HCT116 (cell line): ENCODE measurements around the gene BRWD1. TPM values are rescaled to one million over a fixed set of nuclear protein-coding genes. Genes with fewer than 3 reads are reported as not detected.

ENCODE experiments used
- ATAC-seq: fragments of 200-7000 bp; cut with Tn5 transposase; 2 replicates; pipeline ENCODE4 v1.9.1; 2020; ENCODE audit warnings: mild to moderate bottlenecking, moderate library complexity
- BruUV-seq: library from RNA; stranded (reverse); fragments of 400-500 nt; replicated peaks from 2 replicates; lab custom pipeline; 2021; lab: Mats Ljungman, UMichigan
- CTCF ChIA-PET: fragments of 300-600 bp; sonication (Branson Sonifier 250); formaldehyde crosslinking; loops from one replicate; lab custom pipeline; 2021; ENCODE audit warnings: antibody characterized with exemption; lab: Charles Lee
- POLR2A ChIA-PET: fragments of 300-600, 350-600 bp; sonication (Branson Sonifier 250); formaldehyde crosslinking; loops from one replicate; lab custom pipeline; 2021; ENCODE audit warnings: antibody characterized with exemption; lab: Charles Lee
- RAD21 ChIA-PET, 2 experiments: fragments of 300-600 bp; sonication (Branson Sonifier 250); formaldehyde crosslinking; loops; one replicate each; lab custom pipeline; 2023; ENCODE audit warnings: low total read pairs in 2 of 2; ENCODE audit not compliant: uncharacterized antibody in 2 of 2, unreplicated experiment in 2 of 2, low non-redundant PET in 1 of 2; lab: Charles Lee
- DNase-seq: peaks from one replicate; pipeline ENCODE4 v3.0.0-alpha.2; 2010; ENCODE audit warnings: low read depth, low spot score
- H2AFZ ChIP-seq: fragments of 200-600 bp; shearing (Covaris generic), sonication (generic); 2 replicates; pipeline ENCODE4 v1.6.1; 2017; ENCODE audit warnings: low read depth, mixed run types, mixed read lengths, antibody characterized with exemption, low read length; ENCODE audit not compliant: poor library complexity, severe bottlenecking
- H3K27ac ChIP-seq: 2 replicates; pipeline ENCODE4 v1.5.1; 2012; ENCODE audit warnings: low read depth, low read length
- H3K27me3 ChIP-seq: fragments of 200-600 bp; sonication (generic); 2 replicates; pipeline ENCODE4 v1.6.1; 2016; ENCODE audit warnings: mixed run types, low read length, mixed read lengths; ENCODE audit not compliant: insufficient read depth
- H3K36me3 ChIP-seq, 2 experiments: fragments of 200-500 bp in 1 of 2; fragments of 200-600 bp in 1 of 2; sonication (Bioruptor generic) in 1 of 2; sonication (generic) in 1 of 2; 2 replicates each; pipeline versions ENCODE4 v1.5.1 to v1.6.1; 2014 to 2016; ENCODE audit warnings: low read length in 2 of 2, inconsistent platforms in 1 of 2, mixed read lengths in 1 of 2, mixed run types in 1 of 2; ENCODE audit not compliant: insufficient read depth in 2 of 2, control insufficient read depth in 1 of 2
- H3K4me1 ChIP-seq, 2 experiments: fragments of 200-600 bp in 1 of 2; sonication (generic) in 1 of 2; 2 replicates each; pipeline versions ENCODE4 v1.5.1 to v1.6.1; 2012 to 2017; ENCODE audit warnings: low read length in 2 of 2, inconsistent platforms in 1 of 2, mild to moderate bottlenecking in 1 of 2, mixed read lengths in 1 of 2, mixed run types in 1 of 2, moderate library complexity in 1 of 2; ENCODE audit not compliant: insufficient read depth in 2 of 2, control insufficient read depth in 1 of 2
- H3K4me2 ChIP-seq: fragments of 200-600 bp; sonication (generic); 2 replicates; pipeline ENCODE4 v1.6.1; 2017; ENCODE audit warnings: mixed run types, low read length, mixed read lengths
- H3K4me3 ChIP-seq, 2 experiments: fragments of 200-600 bp in 1 of 2; sonication (generic) in 1 of 2; replicated peaks in 1 of 2; 2 replicates each; pipeline ENCODE4 v1.5.1; 2011 to 2016; ENCODE audit warnings: low read length in 2 of 2, control low read depth in 1 of 2, low read depth in 1 of 2, mild to moderate bottlenecking in 1 of 2, mixed read lengths in 1 of 2, mixed run types in 1 of 2
- H3K79me2 ChIP-seq: fragments of 200-600 bp; sonication (generic); 2 replicates; pipeline ENCODE4 v1.6.1; 2017; ENCODE audit warnings: mild to moderate bottlenecking, mixed run types, low read length, moderate library complexity, mixed read lengths; ENCODE audit not compliant: insufficient read depth
- H3K9ac ChIP-seq: fragments of 200-600 bp; sonication (generic); 2 replicates; pipeline ENCODE4 v1.6.1; 2016; ENCODE audit warnings: low read length, mixed read lengths
- H3K9me2 ChIP-seq: fragments of 200-600 bp; sonication (generic), shearing (Covaris generic); 2 replicates; pipeline ENCODE4 v1.6.1; 2017; ENCODE audit warnings: mixed run types, mild to moderate bottlenecking, moderate library complexity; ENCODE audit not compliant: insufficient read depth
- H3K9me3 ChIP-seq, 2 experiments: fragments of 200-500 bp in 1 of 2; fragments of 200-600 bp in 1 of 2; sonication (Bioruptor generic) in 1 of 2; sonication (generic) in 1 of 2; 2 replicates each; pipeline ENCODE4 v1.6.1; 2014 to 2017; ENCODE audit warnings: low read length in 2 of 2, mixed read lengths in 2 of 2, inconsistent platforms in 1 of 2, low read depth in 1 of 2, mild to moderate bottlenecking in 1 of 2, mixed run types in 1 of 2, moderate library complexity in 1 of 2; ENCODE audit not compliant: control insufficient read depth in 1 of 2, insufficient read depth in 1 of 2
- H4K20me1 ChIP-seq: fragments of 200-600 bp; sonication (generic), shearing (Covaris generic); 2 replicates; pipeline ENCODE4 v1.6.1; 2017; ENCODE audit warnings: mixed run types, mild to moderate bottlenecking, moderate library complexity; ENCODE audit not compliant: insufficient read depth
- CBX3 ChIP-seq: IDR thresholded peaks from 2 replicates; pipeline ENCODE4 v1.6.1; 2012; ENCODE audit warnings: low read depth
- CEBPB ChIP-seq: IDR thresholded peaks from 2 replicates; pipeline ENCODE4 v1.6.1; 2012; ENCODE audit warnings: low read depth
- CTCF ChIP-seq, 3 experiments: fragments of 200-600 bp in 1 of 3; sonication (generic) in 1 of 3; IDR thresholded peaks in 2 of 3; conservative IDR thresholded peaks in 1 of 3; 2 replicates each; pipeline ENCODE4 v1.5.1; 2012 to 2017; ENCODE audit warnings: low read depth in 2 of 3, low read length in 2 of 3, antibody characterized with exemption in 1 of 3, borderline replicate concordance in 1 of 3, control low read depth in 1 of 3, mild to moderate bottlenecking in 1 of 3, mixed read lengths in 1 of 3, mixed run types in 1 of 3, moderate library complexity in 1 of 3; ENCODE audit not compliant: insufficient read depth in 1 of 3
- EGR1 ChIP-seq: IDR thresholded peaks from 2 replicates; pipeline ENCODE4 v1.6.1; 2012; ENCODE audit warnings: low read depth
- ELF1 ChIP-seq: IDR thresholded peaks from 2 replicates; pipeline ENCODE4 v1.6.1; 2012; ENCODE audit warnings: low read depth, borderline replicate concordance
- EZH2 ChIP-seq: fragments of 200-600 bp; sonication (generic); IDR thresholded peaks from 2 replicates; pipeline ENCODE4 v1.6.1; 2017; ENCODE audit warnings: antibody characterized with exemption, mixed run types
- EZH2phosphoT487 ChIP-seq: fragments of 200-600 bp; IDR thresholded peaks from 2 replicates; pipeline ENCODE4 v1.6.1; 2018; ENCODE audit warnings: antibody characterized with exemption, borderline replicate concordance
- JUND ChIP-seq: IDR thresholded peaks from 2 replicates; pipeline ENCODE4 v1.6.1; 2012
- MAX ChIP-seq: IDR thresholded peaks from 2 replicates; pipeline ENCODE4 v1.6.1; 2012
- REST ChIP-seq: IDR thresholded peaks from 2 replicates; pipeline ENCODE4 v1.6.1; 2012; ENCODE audit warnings: low read depth
- SIN3A ChIP-seq: IDR thresholded peaks from 2 replicates; pipeline ENCODE4 v1.6.1; 2012; ENCODE audit warnings: low read depth
- TCF7L2 ChIP-seq: IDR thresholded peaks from 2 replicates; pipeline ENCODE4 v1.7.0; 2011; ENCODE audit warnings: borderline replicate concordance, inconsistent platforms; ENCODE audit not compliant: insufficient read depth, insufficient read length; ENCODE audit errors: extremely low read depth
- YY1 ChIP-seq: IDR thresholded peaks from 2 replicates; pipeline ENCODE4 v1.6.1; 2011; ENCODE audit warnings: low read length, low read depth, moderate library complexity, mild to moderate bottlenecking; ENCODE audit not compliant: insufficient replicate concordance; ENCODE audit errors: extremely low read depth
- ZBTB33 ChIP-seq: IDR thresholded peaks from 2 replicates; pipeline ENCODE4 v1.6.1; 2011; ENCODE audit warnings: mild to moderate bottlenecking, low read length, moderate library complexity; ENCODE audit not compliant: insufficient replicate concordance; ENCODE audit errors: extremely low read depth
- ZFX ChIP-seq: fragments of 450-650 bp; IDR thresholded peaks from 2 replicates; pipeline ENCODE4 v1.6.1; 2017
- intact Hi-C: fragments of 100-400 bp; cut with micrococcal nuclease; formaldehyde crosslinking; loops from 2 replicates; pipeline ENCODE4 v1.10.0; 2022
- total RNA-seq: library from RNA; stranded (reverse); gene quantifications from one replicate; pipeline ENCODE4 v1.2.1, GENCODE V29; 2021; ENCODE audit not compliant: unreplicated experiment

Gene BRWD1
- total RNA-seq, 1 experiment from 2014 or later = 33.1 TPM

- TF ChIP-seq REST = no peak
- TF ChIP-seq YY1 = no peak
- no peak for TF ChIP-seq MAX
- TF ChIP-seq JUND = no peak
- no peak for TF ChIP-seq ZBTB33
- TF ChIP-seq SIN3A = no peak
- TF ChIP-seq EGR1 = no peak
- TF ChIP-seq EZH2phosphoT487 = no peak
- TF ChIP-seq EZH2 = no peak
These were observed 97.1 kb downstream of the BRWD1 start (continued) for GRCh38 chr21:39216290-39216689.

- Histone ChIP-seq H3K27me3 (no peaks in the 10 kb centered on the region), H3K9me3 (no peaks in the 10 kb centered on the region), H3K27ac (no peak overlapping the region), H3K4me1 (no peaks in the 10 kb centered on the region), H3K9ac (no peak overlapping the region), H3K36me3 (peaks cover 9 to 41% of the 10 kb centered on the region in 2 experiments; a peak in 2 of 4 replicates), H2AFZ (no peak overlapping the region), H3K4me2 (no peak overlapping the region), H4K20me1 (no peaks in the 10 kb centered on the region), H3K9me2 (no peaks in the 10 kb centered on the region), H3K4me3 (no peak overlapping the region), H3K79me2 (no peaks in the 10 kb centered on the region)
- ChIA-PET POLR2A (no interaction called here), CTCF (no interaction called here), RAD21 (no interaction called here)
- TF ChIP-seq CTCF (IDR thresholded peaks at IDR 0.05 in 2 of 3, conservative IDR thresholded peaks at IDR 0.05 in 1 of 3; ENCODE audit: borderline replicate concordance in 1 of 3, insufficient read depth in 1 of 3, low read depth in 2 of 3, low read length in 2 of 3) (no peak), EZH2phosphoT487 (no peak), TCF7L2 (no peak), CBX3 (no peak), CEBPB (no peak), ZBTB33 (no peak), ELF1 (no peak), ZFX (no peak)
- intact Hi-C loops = no loop called here
- BruUV-seq = no TSS peak
- no peak for DNase-seq
- no peak for ATAC-seq
These were observed 98.4 kb downstream of the BRWD1 start for GRCh38 chr21:39215078-39215477.
